Body of pancreas (tissue), 4 donors: ENCODE measurements around the gene SLC4A5. TPM values are rescaled to one million over a fixed set of nuclear protein-coding genes. Genes with fewer than 3 reads are reported as not detected.

ENCODE experiments used
- ATAC-seq: fragments of 150-250 bp; one replicate; pipeline ENCODE4 v1.9.1; 2016
- DNase-seq, 4 donors: peaks; one replicate each; pipeline ENCODE4 v3.0.0-alpha.2; 2019
- H3K27ac ChIP-seq, 4 donors: fragments of 200-600 bp; sonication (generic); 1 replicate in 3 of 4; 2 replicates in 1 of 4; pipeline versions ENCODE4 v1.5.1 to v1.6.1; 2016 to 2019; ENCODE audit warnings: mild to moderate bottlenecking in 1 of 4, mixed read lengths in 1 of 4, moderate library complexity in 1 of 4
- H3K27me3 ChIP-seq, 2 donors: fragments of 200-600 bp; sonication (generic); one replicate each; pipeline ENCODE4 v1.6.0; 2016; ENCODE audit warnings: mild to moderate bottlenecking in 1 of 2
- H3K36me3 ChIP-seq, 2 donors: fragments of 200-600 bp; sonication (generic); replicated peaks in 1 of 2; 2 replicates each; pipeline ENCODE4 v1.5.1; 2016; ENCODE audit warnings: low read depth in 2 of 2; ENCODE audit not compliant: insufficient read depth in 1 of 2
- H3K4me1 ChIP-seq: fragments of 200-600 bp; sonication (generic); one replicate; pipeline ENCODE4 v1.6.0; 2016
- H3K4me3 ChIP-seq, 2 donors: fragments of 200-600 bp; sonication (generic); 1 replicate in 1 of 2; 2 replicates in 1 of 2; pipeline ENCODE4 v1.5.1; 2016 to 2019
- H3K9me3 ChIP-seq, 3 donors: fragments of 200-600 bp; sonication (generic); 1 replicate in 2 of 3; 2 replicates in 1 of 3; pipeline ENCODE4 v1.5.1; 2016
- POLR2A ChIP-seq, 3 donors: fragments of 450-650 bp; IDR thresholded peaks; one replicate each; pipeline ENCODE4 v1.6.1; 2016; ENCODE audit warnings: antibody characterized with exemption in 3 of 3, mild to moderate bottlenecking in 2 of 3
- WGBS, 2 donors: methylation state at CpG; one replicate each; pipeline ENCODE4 v1.1.5; 2017; 5-methylcytosine and 5-hydroxymethylcytosine counted together
- intact Hi-C: fragments of 100-400 bp; cut with DNase I; formaldehyde crosslinking; loops from one replicate; pipeline ENCODE4 v1.15.1; 2023
- total RNA-seq, 2 donors: library from RNA; depleted of rRNA; stranded (reverse); fragments of >200 nt; gene quantifications; one replicate each; pipeline ENCODE4 v1.1.0, GENCODE V29; 2016
- TF ChIP-seq, protein P1 (sequence below), 7 experiments: fragments of 450-650 bp in 4 of 7; fragments of 200-600 bp in 3 of 7; sonication (generic) in 3 of 7; IDR thresholded peaks; one replicate each; pipeline ENCODE4 v1.5.1; 2016 to 2019; ENCODE audit warnings: antibody characterized with exemption in 7 of 7

The SLC4A5 gene
- total RNA-seq, 2 donors from 2014 or later, result 2.3 to 8.3 TPM

DNA sequence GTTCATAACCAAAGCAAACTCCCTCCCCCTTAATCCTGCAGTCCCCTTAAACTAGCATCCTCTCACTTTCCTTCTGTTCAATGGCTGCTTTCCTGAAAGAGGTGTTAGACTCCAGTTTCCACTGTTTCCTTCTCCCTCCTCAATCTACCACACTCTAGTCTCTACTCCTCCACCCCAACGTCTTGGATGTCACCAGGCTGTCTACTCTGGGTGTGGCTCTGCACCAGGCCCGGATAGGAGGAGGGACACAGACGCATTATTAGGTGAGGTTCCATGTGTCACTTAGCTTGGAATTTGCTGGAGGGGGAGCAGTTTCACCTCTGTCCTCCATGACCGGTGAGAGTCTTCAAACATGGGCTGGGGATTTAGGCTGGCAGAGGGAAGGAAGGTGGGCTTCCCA lies 83.5 kb downstream of the SLC4A5 start:
- peaks cover 7% of the 10 kb centered on the region for H3K4me1 ChIP-seq
- no peak overlapping the region for H3K4me3 ChIP-seq
- H3K9me3 ChIP-seq, result no peaks in the 10 kb centered on the region
- H3K27ac ChIP-seq, result no peak overlapping the region
- H3K27me3 ChIP-seq, result no peaks in the 10 kb centered on the region
- 73 to 88% methylated on average over 3 to 4 of the region's 4 CpGs for WGBS, 2 donors
- no peak for TF ChIP-seq POLR2A (IDR thresholded peaks at IDR 0.05)
- TF ChIP-seq, protein P1, sequence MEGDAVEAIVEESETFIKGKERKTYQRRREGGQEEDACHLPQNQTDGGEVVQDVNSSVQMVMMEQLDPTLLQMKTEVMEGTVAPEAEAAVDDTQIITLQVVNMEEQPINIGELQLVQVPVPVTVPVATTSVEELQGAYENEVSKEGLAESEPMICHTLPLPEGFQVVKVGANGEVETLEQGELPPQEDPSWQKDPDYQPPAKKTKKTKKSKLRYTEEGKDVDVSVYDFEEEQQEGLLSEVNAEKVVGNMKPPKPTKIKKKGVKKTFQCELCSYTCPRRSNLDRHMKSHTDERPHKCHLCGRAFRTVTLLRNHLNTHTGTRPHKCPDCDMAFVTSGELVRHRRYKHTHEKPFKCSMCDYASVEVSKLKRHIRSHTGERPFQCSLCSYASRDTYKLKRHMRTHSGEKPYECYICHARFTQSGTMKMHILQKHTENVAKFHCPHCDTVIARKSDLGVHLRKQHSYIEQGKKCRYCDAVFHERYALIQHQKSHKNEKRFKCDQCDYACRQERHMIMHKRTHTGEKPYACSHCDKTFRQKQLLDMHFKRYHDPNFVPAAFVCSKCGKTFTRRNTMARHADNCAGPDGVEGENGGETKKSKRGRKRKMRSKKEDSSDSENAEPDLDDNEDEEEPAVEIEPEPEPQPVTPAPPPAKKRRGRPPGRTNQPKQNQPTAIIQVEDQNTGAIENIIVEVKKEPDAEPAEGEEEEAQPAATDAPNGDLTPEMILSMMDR (IDR thresholded peaks at IDR 0.05), result no peak
- no peaks in the 10 kb centered on the region for H3K36me3 ChIP-seq
- no peak for ATAC-seq
- intact Hi-C loops, result no loop called here
- no peak for DNase-seq

DNA sequence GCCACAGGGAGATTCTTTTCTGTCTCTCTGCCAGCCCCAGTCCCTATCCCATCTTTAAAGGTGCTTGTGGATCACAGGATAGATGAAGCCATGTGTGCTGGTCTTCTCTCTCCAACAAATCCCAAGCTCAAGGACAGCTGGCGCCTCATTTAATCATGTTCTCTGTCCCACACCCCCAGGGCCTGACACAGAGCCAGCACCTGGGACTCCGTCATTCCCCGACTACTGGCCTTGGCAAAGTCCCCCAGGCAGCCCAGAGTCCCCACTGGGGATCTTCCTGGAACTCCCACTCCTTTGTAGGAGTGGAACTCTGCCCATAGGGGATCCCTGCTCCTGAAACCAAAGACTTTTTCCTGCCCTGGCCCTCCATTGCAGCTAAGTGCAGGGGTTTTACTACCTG lies 84.0 kb downstream of the SLC4A5 start:
- intact Hi-C loops, result no loop called here
- H3K27me3 ChIP-seq, result no peaks in the 10 kb centered on the region
- H3K36me3 ChIP-seq, result no peaks in the 10 kb centered on the region
- no peak for TF ChIP-seq POLR2A (IDR thresholded peaks at IDR 0.05)
- 58 to 61% methylated on average over 3 of the region's 3 CpGs for WGBS, 2 donors
- DNase-seq (peak in 3 of 4 donors; percentile 14 to 26 (median 19)), ATAC-seq (peak; percentile 47)
- H3K4me1 ChIP-seq, result peaks cover 7% of the 10 kb centered on the region
- H3K9me3 ChIP-seq, result no peaks in the 10 kb centered on the region
- H3K27ac ChIP-seq, result no peak overlapping the region
- no peak overlapping the region for H3K4me3 ChIP-seq

DNA sequence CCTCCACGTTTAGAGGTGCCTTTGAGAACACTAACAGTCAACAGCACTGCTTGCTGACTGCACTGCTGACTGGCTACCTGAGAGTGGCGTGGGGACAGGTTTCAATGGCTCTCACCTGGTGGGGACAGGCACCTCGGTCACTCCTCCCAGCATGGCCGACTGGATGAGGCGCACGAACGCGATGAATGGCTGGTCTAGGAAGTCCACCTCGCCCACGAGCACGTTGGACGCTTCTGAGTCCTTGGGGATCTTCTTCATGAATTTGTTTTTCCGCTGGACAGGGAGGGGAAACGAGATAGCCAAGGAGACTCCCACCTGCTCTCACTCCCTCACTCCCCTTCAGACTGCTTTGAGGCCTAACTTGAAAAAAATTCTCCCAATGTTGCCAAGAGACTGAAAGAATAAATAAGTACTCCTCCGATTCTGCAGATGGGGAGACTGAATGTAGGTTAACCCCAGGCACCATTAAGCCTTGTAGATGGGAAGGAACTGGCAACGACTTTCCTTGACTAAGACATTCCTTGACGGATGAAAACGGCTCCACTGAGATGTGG lies 87.5 kb downstream of the SLC4A5 start:
- WGBS, 2 donors, result 76 to 80% methylated on average over 18 of the region's 18 CpGs
- Histone ChIP-seq H3K36me3 (no peaks in the 10 kb centered on the region), H3K9me3 (no peaks in the 10 kb centered on the region), H3K4me1 (peaks cover 7% of the 10 kb centered on the region), H3K4me3 (no peak overlapping the region), H3K27me3 (no peaks in the 10 kb centered on the region), H3K27ac (no peak overlapping the region)
- no peak for DNase-seq
- ATAC-seq, result no peak
- intact Hi-C loops, result no loop called here
- TF ChIP-seq, protein P1 (IDR thresholded peaks at IDR 0.05), result no peak
- no peak for TF ChIP-seq POLR2A (IDR thresholded peaks at IDR 0.05)

DNA sequence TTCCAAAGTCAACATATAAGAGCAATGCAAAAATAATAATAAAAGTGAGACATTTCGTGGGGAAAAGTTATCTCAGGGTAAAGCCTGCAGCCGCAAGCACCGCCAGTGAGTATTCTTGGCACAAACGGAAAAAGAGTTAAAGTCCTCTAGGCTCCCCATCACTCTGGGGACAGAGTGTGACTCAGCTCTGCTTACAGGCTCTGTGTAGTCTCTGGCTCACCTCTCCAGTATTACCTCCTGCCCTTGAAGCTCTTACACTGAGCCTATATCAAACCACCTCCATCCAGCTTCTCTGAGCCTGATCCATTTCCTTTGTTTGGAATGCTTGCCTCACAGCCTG lies 89.3 kb downstream of the SLC4A5 start:
- no peak for DNase-seq
- peaks cover 3% of the 10 kb centered on the region for H3K4me1 ChIP-seq
- intact Hi-C loops, result no loop called here
- no peaks in the 10 kb centered on the region for H3K9me3 ChIP-seq
- 62 to 64% methylated on average over 4 of the region's 4 CpGs for WGBS, 2 donors
- no peak for ATAC-seq
- TF ChIP-seq POLR2A (IDR thresholded peaks at IDR 0.05), result no peak
- TF ChIP-seq, protein P1 (IDR thresholded peaks at IDR 0.05), result no peak
- no peak overlapping the region for H3K27ac ChIP-seq
- no peaks in the 10 kb centered on the region for H3K27me3 ChIP-seq
- no peaks in the 10 kb centered on the region for H3K36me3 ChIP-seq
- H3K4me3 ChIP-seq, result no peak overlapping the region

DNA sequence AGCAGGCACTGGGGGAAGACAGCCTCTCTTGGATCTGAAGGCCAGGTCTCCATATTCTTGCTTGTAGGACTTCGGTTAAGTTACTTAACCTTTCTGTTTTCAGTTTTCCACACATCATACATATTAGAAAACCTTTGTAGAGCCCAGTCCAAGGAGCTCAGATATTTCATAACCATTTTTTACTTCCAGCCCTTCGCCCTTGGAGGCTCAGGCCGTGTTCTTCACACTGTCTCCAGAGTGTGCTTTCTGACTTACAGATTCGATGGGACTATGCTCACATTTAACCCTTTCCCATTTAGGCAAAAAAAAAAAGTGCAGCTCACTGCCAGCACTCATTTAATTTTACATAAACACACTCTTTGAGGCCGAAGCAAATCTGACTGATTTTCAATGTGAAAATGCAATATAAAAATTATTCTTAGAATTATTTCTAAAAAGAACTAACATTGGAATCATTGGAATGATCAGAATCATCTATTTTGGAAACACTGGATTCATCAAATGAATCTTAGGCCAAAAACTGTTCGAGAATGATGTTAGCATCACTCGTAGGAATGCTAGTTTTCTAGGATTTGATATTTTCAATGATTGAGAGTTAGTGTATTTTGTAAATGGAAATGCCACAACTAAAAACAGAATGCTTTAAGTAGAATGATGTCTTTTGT lies 89.8 kb downstream of the SLC4A5 start:
- no peaks in the 10 kb centered on the region for H3K9me3 ChIP-seq
- intact Hi-C loops, result no loop called here
- H3K4me3 ChIP-seq, result no peak overlapping the region
- no peak for ATAC-seq
- no peaks in the 10 kb centered on the region for H3K36me3 ChIP-seq
- DNase-seq, result no peak
- H3K27me3 ChIP-seq, result no peaks in the 10 kb centered on the region
- H3K4me1 ChIP-seq, result no peaks in the 10 kb centered on the region
- H3K27ac ChIP-seq, result no peak overlapping the region
- no peak for TF ChIP-seq POLR2A (IDR thresholded peaks at IDR 0.05)
- TF ChIP-seq, protein P1 (IDR thresholded peaks at IDR 0.05), result no peak
- WGBS, 2 donors, result 54 to 57% methylated on average over 7 of the region's 7 CpGs
